Neuron (in vitro differentiated cells): ENCODE results near the gene MAP2K4.

Experiments used
- H2AFZ ChIP-seq: one replicate; pipeline ENCODE4 v1.6.1; 2013; ENCODE audit warnings: low read depth, mild to moderate bottlenecking, inconsistent platforms, low read length, moderate library complexity
- H3K27me3 ChIP-seq: one replicate; pipeline ENCODE4 v1.6.1; 2013; ENCODE audit warnings: low read length; ENCODE audit not compliant: insufficient read depth
- H3K36me3 ChIP-seq: one replicate; pipeline ENCODE4 v1.6.1; 2013; ENCODE audit warnings: low read length; ENCODE audit not compliant: insufficient read depth
- H3K4me1 ChIP-seq: one replicate; pipeline ENCODE4 v1.6.1; 2013; ENCODE audit warnings: low read length; ENCODE audit not compliant: insufficient read depth
- H3K4me3 ChIP-seq: 2 replicates; pipeline ENCODE4 v1.5.1; 2013; ENCODE audit warnings: mild to moderate bottlenecking, low read length, moderate library complexity
- H3K9me3 ChIP-seq: one replicate; pipeline ENCODE4 v1.6.1; 2013; ENCODE audit warnings: low read length

The MAP2K4 gene

DNA sequence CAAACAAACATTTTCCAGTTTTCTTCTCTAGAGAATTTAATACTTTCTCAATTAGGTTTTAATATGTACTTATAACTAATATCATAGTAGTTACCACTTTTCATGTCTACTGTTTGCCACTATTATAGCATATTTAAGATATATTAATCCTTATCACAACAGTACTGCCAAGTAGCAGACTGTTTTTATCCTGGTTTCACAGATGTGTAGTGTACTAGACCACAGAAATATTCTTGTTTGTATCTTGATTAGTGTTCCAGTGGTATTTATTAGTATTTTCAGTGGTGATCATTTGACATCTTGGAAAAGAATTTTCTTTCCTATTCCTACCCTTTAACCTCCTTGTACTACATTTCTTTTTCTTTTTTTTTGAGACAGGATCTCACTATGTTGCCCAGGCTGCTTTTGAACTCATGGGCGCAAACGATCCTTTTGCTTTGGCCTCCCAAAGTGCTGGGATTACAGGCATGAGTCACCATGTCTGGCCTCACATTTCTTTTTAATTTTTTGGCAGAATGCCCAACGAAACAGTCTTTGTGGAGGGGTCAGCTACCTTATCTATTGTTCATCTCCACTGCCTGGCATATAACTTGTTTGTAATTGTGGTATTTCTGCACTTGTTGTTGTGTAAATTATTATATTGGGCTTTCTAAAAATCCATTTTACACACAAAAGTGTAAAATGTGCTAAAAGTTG is 27.2 kb downstream of the MAP2K4 start:
- Histone ChIP-seq H3K27me3 (no peaks in the 10 kb centered on the region), H3K4me1 (peaks cover 14% of the 10 kb centered on the region), H3K4me3 (no peak overlapping the region), H3K9me3 (no peaks in the 10 kb centered on the region), H3K36me3 (no peaks in the 10 kb centered on the region), H2AFZ (no peak overlapping the region)

DNA sequence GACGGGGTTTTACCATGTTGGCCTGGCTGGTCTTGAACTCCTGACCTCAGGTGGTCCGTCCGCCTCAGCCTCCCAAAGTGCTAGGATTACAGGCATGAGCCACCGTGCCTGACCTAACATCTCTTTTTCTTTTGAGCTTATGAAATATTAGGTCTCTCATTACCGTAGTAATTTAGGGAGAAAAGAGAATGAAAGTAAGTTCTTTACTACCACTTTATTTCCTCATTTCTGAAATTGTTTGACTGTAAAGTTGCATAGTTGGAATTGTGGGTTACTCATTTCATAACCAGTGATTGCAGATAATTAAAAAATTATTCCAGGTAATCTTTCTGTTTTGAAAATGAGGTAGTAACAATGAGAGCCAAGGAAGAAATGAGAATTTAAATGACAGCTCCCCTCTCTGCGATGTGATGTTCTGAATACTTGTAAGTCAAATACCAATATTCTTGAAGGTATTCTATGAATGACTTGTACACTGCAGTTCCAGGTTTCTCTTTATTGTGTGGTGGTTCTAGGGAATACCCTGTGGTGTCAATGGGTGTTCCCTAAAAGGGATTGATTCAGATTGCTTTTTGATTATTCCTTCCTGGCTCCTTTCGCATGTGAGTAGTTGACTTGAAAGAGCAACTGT is 28.3 kb downstream of the MAP2K4 start:
- Histone ChIP-seq H2AFZ (no peak overlapping the region), H3K4me1 (peaks cover 14% of the 10 kb centered on the region), H3K36me3 (no peaks in the 10 kb centered on the region), H3K4me3 (no peak overlapping the region), H3K27me3 (no peaks in the 10 kb centered on the region), H3K9me3 (no peaks in the 10 kb centered on the region)

DNA sequence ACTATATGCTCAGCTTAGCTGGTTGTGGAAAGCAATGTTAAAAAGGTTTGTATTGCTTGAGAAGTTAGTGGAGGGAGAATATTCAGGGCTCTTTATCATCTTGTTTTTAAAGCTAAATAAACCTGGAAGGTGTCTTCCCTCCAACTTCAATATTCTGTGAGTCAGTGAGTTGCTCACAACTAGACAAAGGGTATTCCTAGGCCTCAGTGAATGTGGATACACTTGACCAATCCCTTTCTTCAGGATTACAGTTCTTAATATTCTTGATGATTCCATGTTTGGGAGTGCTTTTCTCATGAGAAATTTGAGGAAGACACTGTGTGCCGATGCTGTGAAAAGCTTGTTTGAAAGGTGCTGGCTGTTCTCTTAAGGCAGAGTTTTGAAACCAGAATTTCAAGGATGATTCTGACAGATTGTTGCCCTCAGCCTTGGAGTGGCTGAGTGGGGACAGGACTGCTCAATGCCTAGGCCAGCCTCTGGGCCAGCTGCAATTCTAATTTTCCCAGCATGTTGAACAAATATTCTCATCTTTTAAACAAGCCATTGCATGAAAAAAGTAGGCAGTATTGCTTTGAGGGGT is 30.1 kb downstream of the MAP2K4 start:
- Histone ChIP-seq H3K9me3 (no peaks in the 10 kb centered on the region), H3K4me3 (no peak overlapping the region), H3K4me1 (peaks cover 14% of the 10 kb centered on the region), H3K36me3 (peaks cover 5% of the 10 kb centered on the region), H2AFZ (no peak overlapping the region), H3K27me3 (no peaks in the 10 kb centered on the region)

DNA sequence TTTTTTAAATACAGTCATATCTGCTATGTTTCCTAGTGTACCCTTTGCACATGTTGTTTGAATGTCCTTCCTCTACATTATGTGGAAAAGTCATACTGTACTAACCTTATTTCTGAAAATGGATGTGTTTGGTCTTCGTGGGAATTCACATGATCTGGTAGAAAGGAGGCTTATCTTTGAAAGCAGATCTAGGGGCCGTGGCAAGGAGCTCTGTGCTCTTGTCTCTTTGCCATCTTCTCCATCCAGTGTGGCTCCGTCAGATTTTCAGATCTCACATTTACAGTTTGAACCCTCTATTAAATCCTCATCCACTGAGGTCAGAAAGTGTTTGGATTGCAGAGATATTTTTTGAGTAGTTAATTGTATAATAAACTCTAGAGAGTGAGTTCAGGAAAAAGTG is 32.9 kb downstream of the MAP2K4 start:
- Histone ChIP-seq H3K36me3 (peaks cover 7% of the 10 kb centered on the region), H2AFZ (no peak overlapping the region), H3K9me3 (no peaks in the 10 kb centered on the region), H3K4me1 (no peaks in the 10 kb centered on the region), H3K27me3 (no peaks in the 10 kb centered on the region), H3K4me3 (no peak overlapping the region)

- Histone ChIP-seq H3K4me3 (no peak overlapping the region), H3K27me3 (no peaks in the 10 kb centered on the region)
Measured at GRCh38 chr17:12055889-12056288, 35.2 kb downstream of the MAP2K4 start.

DNA sequence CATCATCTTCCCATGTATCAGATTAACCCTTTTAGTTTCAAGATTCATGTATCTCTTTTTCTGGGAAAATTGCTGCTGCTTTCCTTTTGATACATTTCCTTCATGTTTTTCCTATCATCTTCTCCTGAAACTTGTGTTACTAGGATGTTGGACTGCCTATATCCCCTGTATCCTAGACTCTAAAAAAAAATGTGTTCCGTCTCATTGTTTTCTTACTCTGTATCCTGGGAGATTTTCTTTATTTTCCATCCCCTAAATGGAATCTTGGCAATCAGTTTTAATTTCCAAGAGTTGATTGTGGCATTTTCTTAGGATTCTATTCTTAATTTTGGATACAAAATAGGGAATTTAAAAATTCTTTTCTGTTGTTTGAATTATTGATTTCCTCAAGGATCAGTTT is 36.8 kb downstream of the MAP2K4 start:
- Histone ChIP-seq H3K4me1 (no peaks in the 10 kb centered on the region), H2AFZ (no peak overlapping the region), H3K36me3 (peaks cover 7% of the 10 kb centered on the region), H3K9me3 (no peaks in the 10 kb centered on the region), H3K27me3 (no peaks in the 10 kb centered on the region), H3K4me3 (no peak overlapping the region)

More at GRCh38 chr17:12055889-12056288, 35.2 kb downstream of the MAP2K4 start:
- Histone ChIP-seq H3K36me3 (peaks cover 7% of the 10 kb centered on the region), H3K4me1 (no peaks in the 10 kb centered on the region), H3K9me3 (no peaks in the 10 kb centered on the region), H2AFZ (no peak overlapping the region)

- H3K4me1 ChIP-seq, result no peaks in the 10 kb centered on the region
- H3K27me3 ChIP-seq, result no peaks in the 10 kb centered on the region
- H2AFZ ChIP-seq, result no peak overlapping the region
- H3K9me3 ChIP-seq, result no peaks in the 10 kb centered on the region
- no peak overlapping the region for H3K4me3 ChIP-seq
- peaks cover 7% of the 10 kb centered on the region for H3K36me3 ChIP-seq
Measured at GRCh38 chr17:12058535-12058934, 37.9 kb downstream of the MAP2K4 start.

DNA sequence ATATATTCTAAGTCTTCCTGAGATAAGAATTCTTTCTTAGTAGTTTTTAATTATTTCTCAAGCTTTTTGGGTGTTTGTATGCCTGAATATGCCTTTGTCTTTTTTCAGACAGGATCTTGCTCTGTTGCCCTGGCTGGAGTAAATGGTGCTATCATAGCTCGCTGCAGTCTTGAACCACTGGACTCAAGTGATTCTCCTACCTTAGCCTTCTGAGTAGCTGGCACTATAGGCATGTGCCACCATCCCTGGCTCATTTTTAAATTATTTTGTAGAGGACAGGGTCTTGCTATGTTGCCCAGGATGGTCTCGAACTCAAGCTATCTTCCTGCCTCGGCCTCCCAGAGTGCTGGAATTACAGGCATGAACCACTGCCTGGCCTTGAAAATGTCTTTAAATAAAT is 41.6 kb downstream of the MAP2K4 start:
- H3K4me3 ChIP-seq, result no peak overlapping the region

DNA sequence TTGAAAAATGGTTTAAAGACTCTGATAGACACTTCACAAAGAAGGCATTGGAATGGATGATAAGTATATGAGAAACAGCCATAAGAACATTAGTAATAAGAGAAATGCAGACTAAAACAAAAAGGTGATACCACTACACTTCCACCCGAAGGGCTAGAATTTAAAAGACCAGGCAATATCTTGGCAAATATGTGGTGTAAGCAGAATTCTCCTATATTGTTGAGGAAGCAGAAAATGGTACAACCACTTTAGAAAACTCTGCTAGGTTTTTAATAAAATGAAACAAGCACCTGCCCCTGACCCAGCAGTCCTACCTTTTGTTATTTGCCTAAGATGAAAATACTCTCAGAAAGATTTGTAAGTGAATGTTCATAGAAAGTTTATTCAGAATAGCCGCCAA is 43.7 kb downstream of the MAP2K4 start:
- Histone ChIP-seq H3K27me3 (no peaks in the 10 kb centered on the region), H3K4me3 (no peak overlapping the region), H2AFZ (no peak overlapping the region), H3K36me3 (peaks cover 2% of the 10 kb centered on the region), H3K9me3 (no peaks in the 10 kb centered on the region), H3K4me1 (peaks cover 2% of the 10 kb centered on the region)

More for the DNA sequence above, 41.6 kb downstream of the MAP2K4 start:
- Histone ChIP-seq H3K9me3 (no peaks in the 10 kb centered on the region), H3K4me1 (no peaks in the 10 kb centered on the region), H3K27me3 (no peaks in the 10 kb centered on the region), H3K36me3 (peaks cover 1% of the 10 kb centered on the region), H2AFZ (no peak overlapping the region)

- H3K36me3 ChIP-seq, result peaks cover 7% of the 10 kb centered on the region
- H3K9me3 ChIP-seq, result no peaks in the 10 kb centered on the region
Measured at GRCh38 chr17:12067485-12067884, 46.8 kb downstream of the MAP2K4 start.

DNA sequence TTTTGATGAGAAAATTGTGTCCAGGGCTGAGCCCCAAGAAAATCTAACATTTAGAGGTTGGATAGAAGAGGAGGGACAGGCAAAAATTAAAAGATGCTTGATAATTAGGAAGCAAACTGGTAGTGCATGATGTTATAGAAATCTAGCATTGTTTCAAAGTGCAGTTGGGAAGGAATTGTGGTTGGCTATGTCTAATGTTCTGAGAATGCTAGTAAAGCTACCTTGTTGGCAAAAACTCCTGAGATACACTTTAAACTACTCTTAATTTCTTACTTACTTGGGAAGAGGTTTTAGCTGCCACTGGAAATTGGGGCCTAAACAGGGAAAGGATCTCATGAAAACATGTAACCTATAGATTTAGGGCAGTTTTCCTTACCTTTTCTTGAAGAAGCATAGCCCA is 48.3 kb downstream of the MAP2K4 start:
- Histone ChIP-seq H3K9me3 (peaks cover 2% of the 10 kb centered on the region), H3K4me1 (peaks cover 2% of the 10 kb centered on the region), H2AFZ (no peak overlapping the region), H3K4me3 (no peak overlapping the region), H3K36me3 (peaks cover 7% of the 10 kb centered on the region), H3K27me3 (no peaks in the 10 kb centered on the region)

More at GRCh38 chr17:12067485-12067884, 46.8 kb downstream of the MAP2K4 start:
- H3K4me1 ChIP-seq, result peaks cover 2% of the 10 kb centered on the region
- no peak overlapping the region for H2AFZ ChIP-seq
- H3K27me3 ChIP-seq, result no peaks in the 10 kb centered on the region
- no peak overlapping the region for H3K4me3 ChIP-seq

- Histone ChIP-seq H3K9me3 (peaks cover 2% of the 10 kb centered on the region), H3K36me3 (peaks cover 9% of the 10 kb centered on the region), H3K4me3 (no peak overlapping the region), H3K4me1 (peaks cover 2% of the 10 kb centered on the region), H3K27me3 (no peaks in the 10 kb centered on the region), H2AFZ (no peak overlapping the region)
Measured at GRCh38 chr17:12070561-12070960, 49.9 kb downstream of the MAP2K4 start.

DNA sequence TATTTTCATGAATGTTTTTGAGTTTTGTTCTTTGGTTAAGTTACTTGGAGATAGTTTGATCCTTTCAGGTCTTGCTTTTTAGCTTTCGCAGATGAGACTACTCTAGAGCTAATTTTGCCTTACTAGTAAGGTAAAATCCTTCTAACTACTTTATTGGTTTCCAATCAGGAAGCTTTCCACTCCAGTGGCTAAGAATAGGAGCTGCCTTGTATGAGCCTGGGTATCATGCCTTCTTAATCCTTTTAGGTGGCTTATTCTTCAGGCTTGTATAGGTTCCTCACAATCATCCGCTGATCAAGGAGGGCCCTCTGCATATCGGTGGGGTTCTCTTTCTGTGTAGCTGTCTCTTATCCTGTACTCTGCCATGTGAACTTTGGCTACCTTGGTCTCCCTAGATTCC is 53.7 kb downstream of the MAP2K4 start:
- H3K9me3 ChIP-seq, result peaks cover 4% of the 10 kb centered on the region
- no peak overlapping the region for H3K4me3 ChIP-seq
- no peak overlapping the region for H2AFZ ChIP-seq
- H3K36me3 ChIP-seq, result peaks cover 20% of the 10 kb centered on the region
- no peaks in the 10 kb centered on the region for H3K4me1 ChIP-seq
- H3K27me3 ChIP-seq, result no peaks in the 10 kb centered on the region
